Mesothelial cell of epicardium (in vitro differentiated cells): ENCODE results near the gene BGN. TPM values are rescaled to one million over a fixed set of nuclear protein-coding genes. Genes with fewer than 3 reads are reported as not detected.

Experiments
- DNase-seq, 2 experiments: peaks; one replicate each; pipeline ENCODE4 v3.0.0; 2021; ENCODE audit warnings: low spot score in 2 of 2; ENCODE audit not compliant: unreplicated experiment in 2 of 2
- H3K27ac Mint-ChIP-seq: 2 replicates; pipeline ENCODE4 v1.8.0; 2021; ENCODE audit warnings: mixed read lengths
- H3K27me3 Mint-ChIP-seq: 2 replicates; pipeline ENCODE4 v1.8.0; 2021; ENCODE audit warnings: low read depth, mixed read lengths
- H3K36me3 Mint-ChIP-seq: 2 replicates; pipeline ENCODE4 v1.8.0; 2021; ENCODE audit warnings: mixed read lengths
- H3K4me1 Mint-ChIP-seq: 2 replicates; pipeline ENCODE4 v1.8.0; 2021; ENCODE audit warnings: mixed read lengths
- H3K4me3 Mint-ChIP-seq: 2 replicates; pipeline ENCODE4 v1.8.0; 2021; ENCODE audit warnings: mild to moderate bottlenecking, moderate library complexity, mixed read lengths
- H3K9me3 Mint-ChIP-seq: 2 replicates; pipeline ENCODE4 v1.8.0; 2021; ENCODE audit warnings: mixed read lengths
- total RNA-seq: library from RNA; stranded (reverse); gene quantifications from 3 replicates; pipeline ENCODE4 v1.2.1, GENCODE V29; 2021
- TF ChIP-seq, protein P1 (sequence below): fragments of 200-600 bp; sonication (generic); IDR thresholded peaks from one replicate; pipeline ENCODE4 v1.5.0; 2021; ENCODE audit warnings: antibody characterized with exemption; ENCODE audit not compliant: unreplicated experiment

BGN gene
- total RNA-seq, 1 donor from 2014 or later = 121 TPM

DNA sequence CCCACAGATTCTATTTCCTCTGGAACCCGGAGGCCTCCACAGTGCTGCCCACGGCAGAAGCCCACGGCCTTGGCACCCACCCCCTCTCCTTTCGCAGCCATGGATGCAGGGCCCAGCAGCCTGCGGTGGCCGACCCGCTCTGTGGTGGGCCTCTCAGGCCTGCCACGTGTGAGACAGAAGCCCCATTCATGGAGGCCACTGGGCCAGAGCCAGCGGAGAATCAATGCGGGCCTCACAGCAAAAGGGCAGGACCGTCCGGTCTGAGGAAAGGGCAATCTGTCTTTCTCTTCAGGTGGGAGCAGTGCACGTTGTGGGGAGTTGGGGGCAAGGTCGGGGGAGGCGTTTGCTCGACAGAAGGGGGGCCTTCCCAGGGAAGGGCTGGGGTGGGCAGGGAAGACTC lies 16.0 kb upstream of the BGN start:
- Mint-ChIP-seq H3K4me1 (peaks cover 13% of the 10 kb centered on the region), H3K4me3 (no peak overlapping the region), H3K9me3 (no peaks in the 10 kb centered on the region), H3K27ac (peak overlapping the region; percentile 39), H3K36me3 (no peaks in the 10 kb centered on the region), H3K27me3 (no peaks in the 10 kb centered on the region)
- TF ChIP-seq, protein P1, sequence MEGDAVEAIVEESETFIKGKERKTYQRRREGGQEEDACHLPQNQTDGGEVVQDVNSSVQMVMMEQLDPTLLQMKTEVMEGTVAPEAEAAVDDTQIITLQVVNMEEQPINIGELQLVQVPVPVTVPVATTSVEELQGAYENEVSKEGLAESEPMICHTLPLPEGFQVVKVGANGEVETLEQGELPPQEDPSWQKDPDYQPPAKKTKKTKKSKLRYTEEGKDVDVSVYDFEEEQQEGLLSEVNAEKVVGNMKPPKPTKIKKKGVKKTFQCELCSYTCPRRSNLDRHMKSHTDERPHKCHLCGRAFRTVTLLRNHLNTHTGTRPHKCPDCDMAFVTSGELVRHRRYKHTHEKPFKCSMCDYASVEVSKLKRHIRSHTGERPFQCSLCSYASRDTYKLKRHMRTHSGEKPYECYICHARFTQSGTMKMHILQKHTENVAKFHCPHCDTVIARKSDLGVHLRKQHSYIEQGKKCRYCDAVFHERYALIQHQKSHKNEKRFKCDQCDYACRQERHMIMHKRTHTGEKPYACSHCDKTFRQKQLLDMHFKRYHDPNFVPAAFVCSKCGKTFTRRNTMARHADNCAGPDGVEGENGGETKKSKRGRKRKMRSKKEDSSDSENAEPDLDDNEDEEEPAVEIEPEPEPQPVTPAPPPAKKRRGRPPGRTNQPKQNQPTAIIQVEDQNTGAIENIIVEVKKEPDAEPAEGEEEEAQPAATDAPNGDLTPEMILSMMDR = no peak
- DNase-seq = no peak

DNA sequence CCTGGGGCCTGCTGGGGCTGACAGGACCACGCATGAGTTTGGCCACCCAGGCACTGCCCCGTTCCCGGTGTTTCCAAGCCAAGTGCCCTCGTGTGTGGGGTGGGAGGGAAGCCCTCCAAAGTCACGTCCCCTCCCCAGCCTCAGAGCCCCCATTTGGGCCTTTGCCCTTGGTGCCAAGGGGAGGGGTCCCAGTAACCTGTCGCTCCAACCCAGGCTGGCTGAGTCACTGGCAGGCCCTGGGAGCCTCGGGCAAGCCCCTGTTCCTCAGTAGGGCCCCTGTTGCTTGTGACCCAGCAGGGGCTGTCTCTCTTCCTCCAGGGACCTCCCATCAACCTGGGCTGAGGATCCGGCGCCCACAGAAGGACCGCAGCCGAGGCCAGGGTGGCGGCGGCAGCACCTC lies 13.7 kb upstream of the BGN start:
- TF ChIP-seq, protein P1 = no peak
- H3K4me1 Mint-ChIP-seq = peaks cover 7% of the 10 kb centered on the region
- no peaks in the 10 kb centered on the region for H3K36me3 Mint-ChIP-seq
- no peaks in the 10 kb centered on the region for H3K9me3 Mint-ChIP-seq
- H3K27ac Mint-ChIP-seq = no peak overlapping the region
- no peak for DNase-seq
- no peak overlapping the region for H3K4me3 Mint-ChIP-seq
- no peaks in the 10 kb centered on the region for H3K27me3 Mint-ChIP-seq

DNA sequence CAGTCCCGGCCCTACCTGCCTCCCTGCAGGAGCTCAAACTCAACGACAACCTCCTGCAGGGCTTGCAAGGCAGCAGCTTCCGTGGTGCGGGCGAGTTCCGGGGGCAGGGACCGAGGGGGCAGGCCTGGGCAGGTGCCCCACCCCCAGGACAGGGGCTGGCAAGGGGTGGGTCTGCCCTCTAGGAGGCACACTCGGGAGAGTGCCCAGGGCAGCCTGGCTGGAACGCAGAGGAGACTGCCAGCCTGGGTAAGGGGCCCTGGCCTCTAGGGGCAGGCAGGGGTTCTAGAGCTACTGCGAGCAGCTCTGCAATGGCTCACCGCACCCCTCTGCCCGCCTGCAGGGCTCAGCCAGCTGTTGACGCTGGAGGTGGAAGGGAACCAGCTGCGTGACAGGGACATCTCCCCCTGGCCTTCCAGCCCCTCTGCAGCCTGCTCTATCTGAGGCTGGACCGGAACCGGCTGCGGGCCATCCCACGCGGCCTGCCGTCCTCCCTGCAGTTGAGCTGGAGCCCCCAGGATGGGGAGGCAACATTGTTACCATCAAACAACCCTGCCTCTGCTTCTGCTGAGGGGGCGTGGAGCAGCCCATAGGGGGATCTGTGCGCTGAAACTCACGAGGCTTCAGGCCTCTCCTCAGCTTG lies 12.3 kb upstream of the BGN start:
- TF ChIP-seq, protein P1 = no peak
- Mint-ChIP-seq H3K27me3 (no peaks in the 10 kb centered on the region), H3K4me3 (no peak overlapping the region), H3K4me1 (peaks cover 9% of the 10 kb centered on the region), H3K9me3 (no peaks in the 10 kb centered on the region), H3K36me3 (no peaks in the 10 kb centered on the region), H3K27ac (no peak overlapping the region)
- no peak for DNase-seq

DNA sequence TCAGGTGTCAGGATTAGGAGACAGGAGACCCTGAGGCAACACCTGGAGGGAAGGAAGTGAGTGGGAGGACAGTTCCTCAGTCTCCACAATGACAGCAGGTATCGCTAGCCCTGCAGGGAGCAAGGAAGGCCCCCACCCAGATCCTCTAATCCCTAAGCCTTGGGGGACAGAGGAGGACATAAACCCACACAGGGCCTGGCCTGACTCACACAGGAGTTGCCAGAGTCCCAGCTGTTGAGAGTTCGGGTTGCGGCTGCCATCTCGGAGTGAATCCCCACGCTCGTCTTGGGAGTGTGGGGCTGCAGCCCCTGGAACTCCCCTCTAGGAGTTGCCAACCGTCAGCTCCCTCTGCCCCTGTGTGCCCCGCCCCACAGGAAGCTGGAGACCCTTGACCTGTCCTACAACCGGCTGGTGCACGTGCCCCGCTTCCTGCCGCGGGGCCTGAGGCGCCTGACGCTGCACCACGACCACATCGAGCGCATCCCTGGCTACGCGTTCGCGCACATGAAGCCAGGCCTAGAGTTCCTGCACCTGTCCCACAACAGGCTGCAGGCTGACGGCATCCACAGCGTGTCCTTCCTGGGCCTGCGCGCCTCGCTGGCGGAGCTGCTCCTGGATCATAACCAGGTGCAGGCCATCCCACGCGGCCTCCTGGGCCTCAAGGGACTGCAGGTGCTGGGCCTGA lies 9.2 kb upstream of the BGN start:
- H3K27me3 Mint-ChIP-seq = no peaks in the 10 kb centered on the region
- H3K9me3 Mint-ChIP-seq = no peaks in the 10 kb centered on the region
- H3K36me3 Mint-ChIP-seq = no peaks in the 10 kb centered on the region
- no peak overlapping the region for H3K27ac Mint-ChIP-seq
- H3K4me3 Mint-ChIP-seq = no peak overlapping the region
- DNase-seq = no peak
- TF ChIP-seq, protein P1 = no peak
- H3K4me1 Mint-ChIP-seq = peaks cover 7% of the 10 kb centered on the region

DNA sequence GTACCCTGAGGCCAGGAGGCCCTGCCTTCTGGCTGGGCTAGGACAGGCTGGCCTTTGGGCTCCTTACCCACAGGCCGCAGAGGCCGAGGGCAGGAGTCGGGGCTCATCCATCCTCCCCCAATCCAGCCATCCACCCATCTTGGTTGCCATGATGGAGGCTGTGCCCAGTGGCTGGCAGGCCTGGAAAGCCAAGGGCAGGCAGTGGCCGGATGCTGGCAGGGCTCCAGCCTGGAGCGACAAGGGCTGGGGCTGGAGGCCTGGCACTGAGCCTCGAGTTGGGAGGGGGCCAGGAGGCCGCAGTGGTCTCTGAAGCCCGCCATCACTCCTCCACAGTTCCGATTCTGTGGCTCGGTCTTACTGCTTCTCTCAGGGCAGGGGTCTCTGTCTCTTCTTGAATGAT lies 8.6 kb upstream of the BGN start:
- Mint-ChIP-seq H3K27me3 (no peaks in the 10 kb centered on the region), H3K36me3 (no peaks in the 10 kb centered on the region), H3K9me3 (no peaks in the 10 kb centered on the region), H3K4me1 (peaks cover 11% of the 10 kb centered on the region), H3K27ac (no peak overlapping the region), H3K4me3 (no peak overlapping the region)
- DNase-seq = no peak
- TF ChIP-seq, protein P1 = no peak
